Endodermal cell (in vitro differentiated cells): ENCODE results near the gene RAB28. TPM values are rescaled to one million over a fixed set of nuclear protein-coding genes. Genes with fewer than 3 reads are reported as not detected.

Experiments used
- DNase-seq: peaks from one replicate; pipeline ENCODE4 v3.0.0-alpha.2; 2017
- H3K27ac ChIP-seq: 2 replicates; pipeline ENCODE4 v1.5.1; 2013; ENCODE audit warnings: mild to moderate bottlenecking, low read depth, low read length, moderate library complexity
- H3K27me3 ChIP-seq: 2 replicates; pipeline ENCODE4 v1.6.1; 2013; ENCODE audit warnings: mild to moderate bottlenecking, low read length, moderate library complexity; ENCODE audit not compliant: insufficient read depth, control insufficient read depth, poor library complexity, severe bottlenecking
- H3K36me3 ChIP-seq: 2 replicates; pipeline ENCODE4 v1.7.0; 2013; ENCODE audit warnings: mild to moderate bottlenecking, low read length, moderate library complexity; ENCODE audit not compliant: control insufficient read depth, insufficient read depth
- H3K4me1 ChIP-seq: one replicate; pipeline ENCODE4 v1.7.0; 2013; ENCODE audit warnings: low read length; ENCODE audit not compliant: control insufficient read depth, insufficient read depth
- H3K4me3 ChIP-seq: 2 replicates; pipeline ENCODE4 v1.5.1; 2013; ENCODE audit warnings: mild to moderate bottlenecking, low read length, moderate library complexity
- H3K9ac ChIP-seq: 2 replicates; pipeline ENCODE4 v1.6.1; 2013; ENCODE audit warnings: mild to moderate bottlenecking, low read length, moderate library complexity; ENCODE audit not compliant: poor library complexity, severe bottlenecking; ENCODE audit errors: extremely low read depth
- H3K9me3 ChIP-seq: 2 replicates; pipeline ENCODE4 v1.6.1; 2013; ENCODE audit warnings: mild to moderate bottlenecking, low read length, moderate library complexity; ENCODE audit not compliant: control insufficient read depth
- H3K27ac Mint-ChIP-seq: 2 replicates; pipeline ENCODE4 v1.8.0; 2020; ENCODE audit warnings: mixed read lengths
- H3K27me3 Mint-ChIP-seq: 2 replicates; pipeline ENCODE4 v1.8.0; 2021; ENCODE audit warnings: mild to moderate bottlenecking, mixed read lengths; ENCODE audit not compliant: insufficient read depth
- H3K36me3 Mint-ChIP-seq: 2 replicates; pipeline ENCODE4 v1.8.0; 2020; ENCODE audit warnings: low read depth, mixed read lengths
- H3K4me1 Mint-ChIP-seq: 2 replicates; pipeline ENCODE4 v1.8.0; 2020; ENCODE audit warnings: mixed read lengths
- H3K4me3 Mint-ChIP-seq: 2 replicates; pipeline ENCODE4 v1.8.0; 2020; ENCODE audit warnings: mild to moderate bottlenecking, moderate library complexity, mixed read lengths
- H3K9me3 Mint-ChIP-seq: 2 replicates; pipeline ENCODE4 v1.8.0; 2020; ENCODE audit warnings: mild to moderate bottlenecking, mixed read lengths
- CTCF ChIP-seq: fragments of 200-600 bp; sonication (generic); conservative IDR thresholded peaks from 2 replicates; pipeline ENCODE4 v1.5.0; 2021; ENCODE audit warnings: antibody characterized with exemption, mild to moderate bottlenecking
- WGBS, 2 experiments: methylation state at CpG; one replicate each; pipeline versions ENCODE4 v1.1.5 to v1.1.7; 2013; ENCODE audit warnings: missing lambda C conversion rate in 2 of 2, mixed read lengths in 1 of 2; ENCODE audit not compliant: insufficient coverage in 1 of 2, insufficient read length in 1 of 2; 5-methylcytosine and 5-hydroxymethylcytosine counted together
- total RNA-seq, 2 donors: library from RNA; stranded (reverse); fragmentation: NEBNext Ultra II Directional in 1 of 2; extraction: Animal tissue kit (Norgen Biotek cat#: 25700) in 1 of 2; gene quantifications; 2 replicates in 1 of 2; 3 replicates in 1 of 2; pipeline ENCODE4 v1.2.1, GENCODE V29; 2021

Gene RAB28
- total RNA-seq, 2 donors from 2014 or later = 24.6 to 25.7 TPM

GRCh38 chr4:13498469-13498868 is 14.3 kb upstream of the RAB28 start:
- no peaks in the 10 kb centered on the region for H3K9me3 Mint-ChIP-seq
- no peaks in the 10 kb centered on the region for H3K9me3 ChIP-seq
- H3K4me3 ChIP-seq = no peak overlapping the region
- no peak overlapping the region for H3K27ac Mint-ChIP-seq
- no peaks in the 10 kb centered on the region for H3K36me3 ChIP-seq
- no peak overlapping the region for H3K9ac ChIP-seq
- no peaks in the 10 kb centered on the region for H3K27me3 ChIP-seq
- no peaks in the 10 kb centered on the region for H3K36me3 Mint-ChIP-seq
- WGBS, 2 experiments = 94% methylated on average over 1 of the region's 1 CpG; no CpG with 5 or more reads in 1 of the 2 experiments
- no peak overlapping the region for H3K27ac ChIP-seq
- H3K4me1 ChIP-seq = no peaks in the 10 kb centered on the region
- H3K4me1 Mint-ChIP-seq = no peaks in the 10 kb centered on the region
- no peak for TF ChIP-seq CTCF
- no peak overlapping the region for H3K4me3 Mint-ChIP-seq
- no peaks in the 10 kb centered on the region for H3K27me3 Mint-ChIP-seq
- DNase-seq = no peak

GRCh38 chr4:13496605-13497004 is 12.5 kb upstream of the RAB28 start:
- no peaks in the 10 kb centered on the region for H3K36me3 ChIP-seq
- no peaks in the 10 kb centered on the region for H3K36me3 Mint-ChIP-seq
- H3K27ac Mint-ChIP-seq = no peak overlapping the region
- no peak overlapping the region for H3K4me3 ChIP-seq
- no peak for DNase-seq
- no peak overlapping the region for H3K9ac ChIP-seq
- H3K9me3 Mint-ChIP-seq = peaks cover 2% of the 10 kb centered on the region
- no peak overlapping the region for H3K4me3 Mint-ChIP-seq
- no peak overlapping the region for H3K27ac ChIP-seq
- no peaks in the 10 kb centered on the region for H3K27me3 Mint-ChIP-seq
- no peaks in the 10 kb centered on the region for H3K4me1 Mint-ChIP-seq
- 77% methylated on average over 2 of the region's 2 CpGs; no CpG with 5 or more reads in 1 of the 2 experiments for WGBS, 2 experiments
- no peaks in the 10 kb centered on the region for H3K4me1 ChIP-seq
- no peaks in the 10 kb centered on the region for H3K27me3 ChIP-seq
- H3K9me3 ChIP-seq = no peaks in the 10 kb centered on the region
- TF ChIP-seq CTCF = no peak

GRCh38 chr4:13495753-13496152 is 11.6 kb upstream of the RAB28 start:
- H3K4me1 Mint-ChIP-seq = no peaks in the 10 kb centered on the region
- no peaks in the 10 kb centered on the region for H3K4me1 ChIP-seq

More at GRCh38 chr4:13495753-13496152, 11.6 kb upstream of the RAB28 start:
- no peak overlapping the region for H3K27ac ChIP-seq
- Mint-ChIP-seq H3K27me3 (no peaks in the 10 kb centered on the region), H3K9me3 (peaks cover 2% of the 10 kb centered on the region), H3K27ac (no peak overlapping the region), H3K36me3 (no peaks in the 10 kb centered on the region), H3K4me3 (no peak overlapping the region)
- H3K27me3 ChIP-seq = no peaks in the 10 kb centered on the region
- no peak for TF ChIP-seq CTCF
- no peaks in the 10 kb centered on the region for H3K9me3 ChIP-seq
- no peak overlapping the region for H3K4me3 ChIP-seq
- H3K9ac ChIP-seq = no peak overlapping the region
- H3K36me3 ChIP-seq = no peaks in the 10 kb centered on the region
- WGBS, 2 experiments = 100% methylated on average over 1 of the region's 1 CpG; no CpG with 5 or more reads in 1 of the 2 experiments
- no peak for DNase-seq
